Measurements from ENCODE around the gene CPVL.

CPVL gene

GRCh38 chr7:29041991-29042390 is 104.3 kb downstream of the CPVL start:
- no peak for DNase-seq

DNA sequence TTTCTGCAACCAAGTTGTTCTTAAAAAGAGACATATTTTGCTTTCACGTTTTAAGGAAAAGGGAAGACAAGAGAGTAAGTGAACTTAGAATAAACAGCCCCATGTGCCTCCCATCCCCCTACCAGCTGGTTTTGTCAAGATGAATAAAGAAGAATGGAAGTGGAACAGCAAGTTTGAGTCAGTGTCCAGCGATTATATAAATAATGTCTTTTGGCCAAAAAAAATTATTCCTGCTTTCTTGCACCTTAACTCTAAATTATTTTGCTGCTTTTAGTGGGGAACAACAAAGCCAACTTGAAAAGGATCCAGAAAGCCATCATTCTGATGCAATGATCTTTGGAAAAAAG is 105.8 kb downstream of the CPVL start:
- no peak for DNase-seq

- DNase-seq, result no peak
Observed at GRCh38 chr7:29039821-29040578, 106.3 kb downstream of the CPVL start.

DNA sequence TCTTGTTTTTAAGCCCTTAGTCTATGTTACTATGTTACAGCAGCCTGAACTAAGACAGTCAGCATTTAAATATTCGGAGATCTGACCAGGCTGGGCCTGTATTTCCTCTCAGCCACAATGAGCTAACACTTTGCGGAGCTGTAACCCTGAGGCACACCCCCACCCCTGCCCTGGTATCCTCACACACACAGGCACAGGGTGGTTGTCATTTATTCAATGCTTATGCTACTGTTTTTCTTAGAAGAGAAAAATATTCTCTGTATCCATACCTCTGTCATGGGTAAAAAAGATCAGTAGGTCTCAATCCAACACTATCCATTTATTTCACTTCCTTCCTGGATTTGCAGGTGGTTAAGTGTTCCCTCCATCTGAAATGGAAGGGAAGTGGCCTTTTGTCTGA is 107.9 kb downstream of the CPVL start:
- no peak for DNase-seq

DNA sequence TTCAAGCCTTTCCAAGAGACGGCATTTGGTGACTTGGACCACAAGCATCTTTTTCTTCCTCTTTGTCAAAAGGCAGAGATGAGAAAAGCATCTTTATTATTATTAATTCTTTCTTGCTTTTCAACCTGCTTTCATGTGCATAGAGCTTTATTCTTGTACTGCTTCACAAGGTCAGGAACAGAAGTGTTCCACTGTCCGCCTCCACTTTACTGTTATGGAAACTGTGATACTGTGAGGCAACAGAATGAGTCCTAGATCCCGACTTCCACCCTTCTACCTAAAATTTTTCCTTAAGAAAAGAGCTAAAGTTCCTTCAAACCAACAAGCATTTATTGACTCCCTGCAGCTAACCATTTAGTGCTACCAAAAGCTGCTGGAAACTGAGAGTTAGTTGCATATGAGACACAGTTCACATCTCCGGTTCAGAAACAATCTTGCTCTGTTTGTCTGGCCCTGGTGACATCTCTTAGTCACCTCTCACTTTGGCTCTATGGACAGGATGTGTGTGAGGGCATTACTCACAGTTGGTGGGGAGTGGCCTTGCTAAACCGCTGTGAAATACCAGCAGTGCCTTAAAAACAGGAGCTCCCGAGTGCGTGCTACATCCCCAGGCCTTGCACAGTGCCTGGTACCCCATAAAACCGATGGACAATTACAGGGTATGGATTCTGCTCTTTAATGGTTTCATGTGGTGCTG is 111.1 kb downstream of the CPVL start:
- DNase-seq, result peak; percentile 22 to 27 (median 27)

DNA sequence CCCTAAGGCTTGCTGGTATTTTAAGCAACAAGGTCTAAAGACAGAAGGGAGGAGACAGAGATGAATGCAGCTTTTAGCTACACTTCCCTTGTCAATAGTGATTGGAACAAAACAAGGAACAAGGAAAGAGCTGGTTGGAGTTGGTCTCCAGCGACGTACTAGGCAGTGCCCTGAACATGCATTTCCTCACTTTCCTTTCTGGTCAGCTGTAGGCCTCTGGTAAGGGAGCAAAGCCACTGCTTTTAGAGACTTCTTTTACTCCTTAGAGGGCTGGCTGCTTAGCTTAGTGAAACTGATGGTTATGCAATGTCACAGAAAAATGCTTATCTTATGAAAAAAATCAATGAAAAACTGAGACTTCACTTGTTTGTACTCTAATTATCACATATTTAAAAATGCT is 112.8 kb downstream of the CPVL start:
- DNase-seq, result peak; percentile 12 to 37 (median 18)

DNA sequence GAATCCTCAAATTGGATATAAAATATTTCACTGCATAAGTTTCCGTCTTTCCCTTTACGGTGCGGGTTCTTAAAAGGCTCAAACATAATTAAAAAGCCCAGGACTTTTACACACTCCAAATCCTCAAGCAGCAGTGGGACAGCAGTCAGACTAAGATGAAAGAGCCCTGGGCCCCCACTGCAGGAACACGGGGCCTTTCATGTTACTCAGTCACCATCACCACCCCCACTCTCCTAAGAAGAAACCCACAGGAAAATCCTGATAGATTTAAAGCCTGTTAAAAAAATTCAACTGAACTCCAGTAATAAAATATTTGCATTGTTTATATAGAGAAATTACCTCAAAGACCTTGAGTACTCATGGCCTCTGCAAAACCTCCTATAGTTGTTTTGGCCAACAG is 114.2 kb downstream of the CPVL start:
- DNase-seq, result no peak

- no peak for DNase-seq
Observed at GRCh38 chr7:29030781-29031275, 115.5 kb downstream of the CPVL start.

DNA sequence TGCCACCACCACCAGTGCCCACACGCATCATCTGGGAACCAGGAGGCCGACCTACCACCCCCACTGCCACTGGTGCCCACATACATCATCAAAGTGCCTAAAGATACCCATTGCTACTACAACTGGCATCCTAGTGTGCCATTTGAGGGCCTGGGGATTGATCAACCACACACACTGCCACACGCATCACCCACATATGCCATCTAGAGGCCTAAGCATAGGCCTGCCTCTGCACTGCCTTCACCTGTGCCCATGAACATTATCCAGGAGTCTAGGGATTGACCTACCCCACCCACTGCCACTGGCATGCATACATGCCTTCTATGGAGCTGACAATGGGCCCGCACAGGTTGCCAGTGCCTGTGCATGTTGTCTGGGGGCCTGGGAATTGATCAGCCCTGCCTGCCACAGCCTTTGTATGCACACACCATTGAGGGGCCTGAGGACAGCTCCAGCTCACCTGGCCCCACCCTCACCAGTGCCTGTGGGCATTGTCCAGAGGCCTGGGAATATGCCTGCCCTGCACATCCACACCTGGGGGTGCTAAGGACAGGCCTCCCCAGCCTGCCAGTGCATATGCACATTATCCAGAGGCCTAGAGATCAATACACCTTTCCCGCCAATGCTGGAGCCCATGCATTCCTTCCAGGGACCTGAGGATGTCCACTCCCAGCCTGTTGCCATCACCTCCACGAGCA is 123.9 kb downstream of the CPVL start:
- no peak for DNase-seq

GRCh38 chr7:29019896-29020295 is 126.4 kb downstream of the CPVL start:
- DNase-seq, result no peak

- no peak for DNase-seq
Observed at GRCh38 chr7:29019387-29019786, 127.0 kb downstream of the CPVL start.

DNA sequence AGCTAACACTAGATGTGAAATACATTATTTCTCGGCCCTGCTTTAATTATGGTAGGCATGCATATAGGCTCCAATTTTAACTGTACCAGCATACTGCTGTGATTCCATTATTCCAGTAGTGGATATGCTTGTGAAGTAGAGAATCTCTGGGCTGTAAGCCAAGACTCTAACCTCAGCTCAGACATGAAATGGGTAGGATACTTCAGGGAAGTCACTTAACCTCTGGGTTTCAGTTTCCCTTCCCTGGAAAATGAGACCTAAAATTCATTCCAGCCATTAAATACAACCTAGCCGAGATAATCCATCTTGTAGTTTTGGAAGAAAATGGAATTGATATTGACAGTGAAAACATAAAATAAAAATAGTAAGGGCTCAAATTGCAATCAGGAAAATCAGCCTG is 128.6 kb downstream of the CPVL start:
- peak in 2 of 3 donors; percentile 3 to 28 for DNase-seq

- no peak for DNase-seq
Observed at GRCh38 chr7:29014725-29015124, 131.6 kb downstream of the CPVL start.

DNA sequence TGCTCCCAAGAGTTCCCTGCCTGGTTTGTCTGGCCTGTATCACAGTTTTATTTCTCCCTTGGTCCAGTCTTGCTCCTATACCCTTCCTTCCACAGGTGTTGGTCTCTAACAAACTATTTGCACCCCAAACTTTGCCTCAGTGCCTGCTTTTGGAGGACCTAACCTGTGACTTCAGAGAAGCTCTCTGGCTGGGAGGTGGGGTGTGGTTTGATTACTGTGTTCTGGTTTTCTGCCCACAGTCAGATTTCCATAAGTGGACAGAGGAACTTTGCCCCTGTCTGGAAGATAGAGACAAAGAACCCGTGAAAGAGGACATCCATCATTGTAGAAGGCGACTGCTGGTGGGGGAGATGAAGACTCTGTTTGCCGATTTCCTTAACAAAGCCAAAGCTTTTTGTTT is 132.4 kb downstream of the CPVL start:
- DNase-seq, result no peak

GRCh38 chr7:29013082-29013695 is 133.1 kb downstream of the CPVL start:
- no peak for DNase-seq

DNA sequence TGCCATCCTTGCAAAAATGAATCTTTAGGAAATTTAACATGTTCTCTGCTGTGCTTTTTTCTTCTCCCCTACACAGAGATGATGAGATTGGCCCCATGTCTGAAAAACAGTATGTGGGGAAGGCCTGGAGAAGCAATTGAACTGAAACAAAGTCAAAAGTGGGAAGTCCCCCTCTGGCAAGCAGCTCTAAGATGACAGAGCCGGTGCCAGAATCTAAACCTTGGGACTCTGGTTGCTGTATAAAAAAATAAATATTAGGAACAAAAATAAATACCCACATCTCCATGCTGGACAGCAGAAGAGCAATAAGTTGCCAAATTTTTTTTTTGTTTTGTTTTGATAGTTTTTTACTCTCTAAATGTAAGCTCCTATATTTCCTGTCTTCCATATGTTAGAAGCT is 136.4 kb downstream of the CPVL start:
- DNase-seq, result no peak

DNA sequence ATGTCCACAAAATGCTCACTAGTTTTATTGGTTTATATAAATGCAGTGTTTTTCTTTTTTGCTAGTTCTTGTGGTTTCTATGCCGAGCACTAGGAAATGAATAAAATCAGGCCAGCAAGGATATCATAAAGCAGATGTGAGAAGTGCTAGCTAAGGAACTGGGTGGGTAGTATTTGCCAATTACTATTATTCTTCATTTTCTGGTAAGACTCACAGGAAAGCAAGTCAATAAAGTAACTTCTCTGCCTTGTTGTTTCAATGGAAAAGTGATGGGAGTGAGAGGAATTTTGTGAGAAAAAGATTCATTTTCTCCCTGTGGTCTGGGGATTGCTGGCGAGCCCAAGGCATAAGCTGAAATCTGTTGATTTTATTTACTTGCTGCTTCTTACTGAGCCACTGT is 137.7 kb downstream of the CPVL start:
- no peak for DNase-seq

DNA sequence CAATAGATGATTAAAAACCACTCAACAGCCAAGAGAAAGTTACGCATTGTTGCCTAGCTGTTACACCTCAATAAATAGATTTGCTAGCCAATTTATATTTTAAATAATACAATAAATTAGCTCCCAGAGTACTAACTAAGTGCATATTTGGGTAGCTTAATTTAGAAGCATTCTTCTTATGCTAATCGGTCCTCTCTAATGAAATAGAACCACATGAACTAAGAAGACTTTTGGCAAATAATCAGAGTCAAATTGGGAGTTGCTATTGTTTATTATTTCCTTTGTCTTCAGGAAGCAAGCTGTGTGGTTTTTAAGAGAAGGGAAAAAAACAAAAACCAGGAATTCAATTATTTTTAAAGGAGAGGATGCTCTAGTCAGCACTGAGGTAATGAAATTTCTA is 139.2 kb downstream of the CPVL start:
- no peak for DNase-seq

DNA sequence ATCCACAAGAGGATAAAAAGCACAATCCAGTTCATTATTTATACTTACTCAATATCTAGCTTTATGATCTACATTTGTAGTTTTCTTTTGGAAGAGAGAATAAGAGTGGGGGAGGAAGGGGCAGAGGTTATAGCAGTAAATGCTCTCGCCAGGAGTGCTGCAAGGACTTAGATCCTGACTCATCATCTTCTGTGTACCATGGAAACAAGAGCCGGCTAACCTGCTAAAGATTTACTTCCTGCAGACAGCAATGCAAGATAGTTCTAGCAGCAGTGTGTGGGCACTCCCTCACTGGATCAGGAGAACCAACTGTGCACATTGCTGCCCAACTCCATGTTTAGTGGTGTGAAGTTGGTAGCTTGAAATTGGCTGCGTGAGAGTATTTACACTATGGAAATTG is 140.5 kb downstream of the CPVL start:
- DNase-seq, result no peak

DNA sequence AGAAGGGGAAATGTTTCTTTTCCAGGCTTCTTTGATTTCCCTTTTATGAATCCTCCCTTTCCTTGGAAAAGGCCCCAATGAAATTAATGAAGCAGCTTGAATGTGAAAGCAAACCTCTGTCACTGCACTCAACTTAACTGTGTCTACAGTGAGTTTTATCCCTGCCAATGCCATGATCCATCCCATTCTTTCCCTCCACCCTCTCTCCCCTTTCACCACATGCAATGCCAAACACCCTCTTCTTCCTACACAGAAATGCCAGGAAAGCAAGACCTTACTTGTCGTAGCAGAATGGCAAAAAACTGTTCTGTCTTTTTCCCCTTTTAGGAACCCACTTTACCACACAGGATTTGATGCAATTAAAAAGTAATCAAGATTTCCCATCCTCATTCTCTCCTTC is 140.9 kb downstream of the CPVL start:
- DNase-seq, result no peak

DNA sequence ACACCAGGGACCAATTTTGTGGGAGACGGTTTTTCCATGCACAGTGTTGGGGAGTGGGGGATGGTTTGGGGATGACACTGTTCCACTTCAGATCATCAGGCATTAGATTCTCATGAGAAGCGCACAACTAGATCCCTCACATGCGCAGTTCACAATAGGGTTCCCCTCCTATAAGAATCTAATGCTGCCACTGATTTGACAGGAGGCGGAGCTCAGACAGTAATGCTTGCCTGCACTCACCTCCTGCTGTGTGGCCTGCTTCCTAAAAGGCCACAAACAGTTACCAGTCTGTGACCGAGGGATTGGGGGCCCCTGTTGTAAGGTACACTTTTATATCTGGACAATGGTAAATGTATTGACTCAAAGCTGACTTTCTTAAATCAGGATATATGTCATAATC is 142.6 kb downstream of the CPVL start:
- DNase-seq, result no peak

DNA sequence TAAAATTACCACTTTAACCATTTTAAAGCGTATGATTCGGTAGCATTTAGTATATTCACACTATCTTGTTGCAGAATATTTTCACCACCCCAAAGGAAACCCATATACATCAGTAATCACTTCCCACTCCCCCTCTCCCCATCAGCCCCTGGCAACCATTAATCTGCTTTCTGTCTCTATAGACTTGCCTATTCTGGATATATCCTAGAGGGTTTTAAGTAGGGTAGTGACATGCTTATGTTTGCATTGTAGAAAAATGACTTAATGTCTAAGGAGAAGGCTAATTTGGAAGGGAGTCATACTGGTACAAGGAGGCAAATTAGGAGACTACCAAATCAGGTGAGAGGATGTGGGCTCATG is 145.6 kb downstream of the CPVL start:
- no peak for DNase-seq

DNA sequence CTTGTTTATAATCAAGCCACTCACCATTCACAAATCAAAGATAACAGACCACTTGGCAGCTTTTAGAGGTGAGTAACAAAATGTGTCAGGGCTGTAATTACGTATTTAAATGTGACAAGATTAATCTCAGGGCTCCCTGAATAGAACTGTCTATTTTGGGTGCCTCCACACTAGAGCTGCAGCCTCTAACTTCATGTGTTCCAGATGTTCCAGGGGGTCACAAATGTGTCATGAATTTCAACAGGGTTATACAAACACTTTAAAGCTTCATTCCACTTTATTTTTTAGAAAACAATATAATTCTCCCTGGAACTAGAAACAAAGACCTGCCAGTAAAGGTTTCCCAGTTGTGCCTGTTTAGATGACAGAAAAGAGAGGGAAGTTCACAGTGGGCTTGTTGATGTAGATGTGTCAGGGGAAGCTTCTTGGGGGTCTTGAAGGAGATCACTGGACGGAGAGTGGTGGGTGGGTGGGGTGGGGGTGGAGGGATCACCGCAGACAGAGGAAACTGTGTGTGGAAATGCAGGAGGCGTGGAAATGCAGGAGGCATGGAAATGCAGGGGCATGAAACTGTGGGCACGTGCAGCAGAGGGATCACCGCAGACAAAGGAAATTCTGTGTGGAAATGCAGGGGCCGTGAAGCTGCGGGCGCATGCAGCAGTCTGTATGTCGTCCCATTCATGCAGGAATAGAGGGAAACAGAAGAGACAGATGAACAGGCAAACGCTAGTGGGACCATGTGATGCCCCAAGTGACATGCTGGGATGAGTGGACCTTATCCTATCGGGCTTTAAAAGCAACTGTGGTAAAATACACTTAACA is 146.2 kb downstream of the CPVL start:
- no peak for DNase-seq
